Umbilical cord (tissue), 2 donors: ENCODE measurements around the gene NFIA. TPM values are rescaled to one million over a fixed set of nuclear protein-coding genes. Genes with fewer than 3 reads are reported as not detected.
A peak's percentile ranks its signal among the peaks of the same experiment; 100 is the strongest.

Source experiments
- DNase-seq: peaks from one replicate; pipeline ENCODE4 v3.0.0-alpha.2; 2015; ENCODE audit warnings: low spot score
- total RNA-seq: library from RNA; depleted of rRNA; stranded (reverse); fragments of >200 nt; gene quantifications from one replicate; pipeline ENCODE4 v1.2.3, GENCODE V29; 2014; ENCODE audit warnings: low replicate concordance; ENCODE audit not compliant: insufficient read depth

NFIA gene
- total RNA-seq, 1 donor from 2014 or later, result 23.6 TPM

- no peak for DNase-seq
Observed at GRCh38 chr1:61330571-61330970, 248.2 kb downstream of the NFIA start.

GRCh38 chr1:61332196-61332753 lies 249.9 kb downstream of the NFIA start:
- no peak for DNase-seq

DNA sequence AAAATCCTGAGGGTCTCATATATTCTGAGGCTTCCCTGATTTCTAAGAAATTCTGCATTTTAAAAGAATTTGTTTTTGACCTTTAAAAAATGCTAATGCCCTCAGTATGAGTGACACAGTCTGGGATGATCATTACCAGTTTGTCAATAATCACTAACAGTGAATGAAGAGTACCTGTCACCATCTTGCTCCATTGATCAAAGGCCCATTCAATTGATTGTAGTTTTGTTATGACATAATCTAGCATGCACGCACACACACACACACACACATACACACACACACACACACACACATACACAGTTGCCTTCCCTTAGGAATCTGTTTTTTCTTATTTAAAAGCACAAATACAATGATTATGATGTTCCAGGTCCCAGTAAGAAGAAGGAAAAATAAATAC lies 250.4 kb downstream of the NFIA start:
- no peak for DNase-seq

- DNase-seq, result peak; percentile 89
Observed at GRCh38 chr1:61334718-61335589, 252.6 kb downstream of the NFIA start.

GRCh38 chr1:61337037-61337436 lies 254.7 kb downstream of the NFIA start:
- DNase-seq, result no peak

- DNase-seq, result peak; percentile 61
Observed at GRCh38 chr1:61337441-61337951, 255.1 kb downstream of the NFIA start.

- DNase-seq, result peak; percentile 88
Observed at GRCh38 chr1:61337981-61338848, 255.9 kb downstream of the NFIA start.

DNA sequence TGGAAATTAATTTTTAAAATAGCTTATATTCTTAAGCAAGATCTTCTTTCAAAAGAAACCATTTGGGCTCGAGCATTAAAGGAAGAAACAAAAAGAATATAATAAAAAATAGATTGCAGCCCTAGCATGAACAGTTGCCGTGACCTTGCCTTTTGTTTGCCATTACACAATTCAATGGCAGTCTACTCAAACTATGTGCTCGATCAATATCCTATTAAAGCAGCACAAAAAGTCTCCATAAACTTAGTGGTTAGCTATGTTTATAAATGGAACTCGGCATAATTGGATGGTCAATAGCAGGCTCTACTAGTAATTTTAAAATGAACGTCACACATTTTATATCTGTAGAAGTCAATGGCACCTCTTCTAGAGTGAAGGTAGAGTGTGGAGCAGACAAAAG lies 256.5 kb downstream of the NFIA start:
- no peak for DNase-seq

DNA sequence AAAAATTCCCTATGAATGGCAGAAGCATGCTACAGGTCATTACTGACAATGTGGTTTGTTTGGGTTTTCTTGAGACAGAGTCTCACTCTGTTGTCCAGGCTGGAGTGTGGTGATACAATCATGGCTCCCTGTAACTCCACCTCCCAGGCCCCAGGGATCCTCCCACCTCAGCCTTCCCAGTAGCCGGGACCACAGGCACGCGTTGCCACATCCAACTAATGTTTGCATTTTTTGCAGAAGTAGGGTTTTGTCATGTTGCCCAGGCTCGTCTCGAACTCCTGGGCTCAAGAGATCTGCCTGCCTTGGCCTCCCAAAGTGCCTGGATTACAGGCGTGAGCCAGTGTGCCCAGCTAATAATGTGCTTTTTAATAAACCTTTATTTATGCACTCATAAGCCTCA lies 259.1 kb downstream of the NFIA start:
- DNase-seq, result no peak

DNA sequence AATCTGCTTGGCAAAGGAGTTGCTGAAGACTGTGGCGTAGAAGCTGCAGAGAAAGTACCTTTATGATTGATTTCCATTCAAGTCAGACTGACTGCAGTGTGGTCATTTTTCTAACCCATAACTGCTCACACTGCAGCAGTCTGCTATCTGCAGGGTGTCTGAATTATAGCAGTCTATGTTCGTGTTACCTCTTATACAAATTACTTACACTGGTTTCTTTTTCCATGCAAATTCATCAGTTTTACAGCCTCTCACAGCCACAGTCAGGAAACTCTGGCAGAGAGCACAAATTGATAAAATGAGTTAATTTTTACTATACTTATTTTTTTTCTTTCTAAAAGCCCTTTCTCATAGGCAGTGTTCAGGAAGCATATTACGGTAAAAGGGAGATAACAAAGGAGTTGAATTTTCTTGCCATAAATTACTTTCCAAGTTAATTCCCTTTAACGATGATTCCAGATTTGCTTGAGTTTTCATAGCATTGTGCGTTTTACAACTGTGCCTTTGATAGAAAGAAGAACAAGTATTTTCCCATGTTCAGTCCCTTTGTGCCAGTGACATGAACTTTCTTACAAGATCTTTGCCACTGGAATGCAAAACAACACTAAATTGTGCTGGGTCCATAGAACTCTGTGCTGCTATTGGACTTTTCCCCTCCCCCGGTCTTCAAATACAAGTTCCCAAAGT lies 261.5 kb downstream of the NFIA start:
- DNase-seq, result peak; percentile 50

- DNase-seq, result no peak
Observed at GRCh38 chr1:61344696-61345095, 262.3 kb downstream of the NFIA start.

- no peak for DNase-seq
Observed at GRCh38 chr1:61348025-61348665, 265.8 kb downstream of the NFIA start.

DNA sequence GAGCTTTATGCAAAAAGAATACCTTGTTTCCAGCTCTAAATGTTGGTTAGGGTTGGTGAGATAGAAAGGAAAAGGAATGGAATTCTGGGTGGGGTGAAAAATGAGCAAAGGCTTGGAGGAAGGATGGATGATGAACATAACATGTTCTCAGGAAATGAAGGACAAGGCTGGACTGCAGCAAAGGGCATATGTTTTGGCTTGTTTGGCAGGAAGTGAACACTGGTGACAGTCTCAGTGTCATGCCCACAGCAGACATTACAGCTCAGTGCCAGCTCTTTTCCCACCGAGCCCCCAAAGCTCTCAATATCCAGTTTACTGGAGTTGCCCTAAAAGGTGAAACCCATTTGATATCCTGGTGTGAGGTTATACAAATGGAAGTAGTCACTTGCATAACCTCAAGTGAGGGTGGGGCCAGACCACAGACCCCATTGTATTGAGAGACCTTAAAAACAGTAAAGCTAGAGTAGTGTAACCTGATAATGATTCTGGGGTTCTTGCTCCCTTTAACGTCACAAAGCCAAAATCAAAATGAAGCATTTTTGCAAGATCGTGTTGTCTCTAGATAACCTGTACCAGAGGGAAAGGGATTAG lies 270.6 kb downstream of the NFIA start:
- no peak for DNase-seq

DNA sequence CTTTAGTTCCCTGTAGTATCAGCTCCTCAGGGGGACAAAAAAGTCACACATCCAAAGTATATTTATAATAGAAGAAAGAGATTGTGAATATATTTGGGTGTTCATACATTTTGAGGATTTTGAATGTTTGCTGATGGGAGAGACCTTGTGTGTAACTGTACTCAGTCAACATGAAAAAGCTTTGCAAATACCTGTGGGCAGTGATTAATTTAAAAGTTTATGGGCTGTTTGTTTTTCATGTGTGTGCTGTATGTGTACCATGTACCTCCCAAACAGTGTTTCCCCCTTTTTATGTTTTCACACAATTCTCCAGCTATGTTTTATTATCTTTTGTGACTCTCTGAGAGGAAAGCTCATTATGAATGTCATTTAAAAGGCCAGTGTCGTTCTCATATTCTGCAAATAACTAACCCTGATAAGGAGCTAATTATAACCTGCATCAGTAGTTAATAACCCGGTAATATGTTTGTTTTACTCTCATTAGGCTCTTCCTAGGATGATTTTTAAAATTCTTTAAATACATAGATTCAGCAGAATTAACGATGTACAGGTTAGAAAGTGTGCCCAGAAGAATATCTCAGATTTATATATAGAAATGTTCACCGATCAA lies 271.5 kb downstream of the NFIA start:
- no peak for DNase-seq

DNA sequence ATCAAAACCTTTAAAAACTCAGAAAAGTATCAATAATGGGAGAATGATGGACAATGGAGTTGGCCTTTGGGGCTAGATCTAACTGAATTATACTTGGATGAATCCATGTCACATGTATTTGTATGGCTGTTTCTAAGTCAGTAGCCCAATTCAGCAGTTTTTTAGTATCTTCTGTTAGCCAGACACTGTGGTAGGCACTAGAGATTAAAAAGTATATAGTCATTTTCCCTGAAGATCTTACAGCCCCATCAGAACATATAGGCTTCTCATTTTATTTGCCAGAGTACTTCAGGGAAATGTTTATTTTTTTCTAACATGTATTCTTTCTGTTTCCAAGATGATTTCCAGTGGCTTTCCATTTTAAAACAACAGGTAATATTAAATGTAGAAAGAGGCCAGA lies 273.7 kb downstream of the NFIA start:
- no peak for DNase-seq

- DNase-seq, result no peak
Observed at GRCh38 chr1:61356995-61357394, 274.6 kb downstream of the NFIA start.

DNA sequence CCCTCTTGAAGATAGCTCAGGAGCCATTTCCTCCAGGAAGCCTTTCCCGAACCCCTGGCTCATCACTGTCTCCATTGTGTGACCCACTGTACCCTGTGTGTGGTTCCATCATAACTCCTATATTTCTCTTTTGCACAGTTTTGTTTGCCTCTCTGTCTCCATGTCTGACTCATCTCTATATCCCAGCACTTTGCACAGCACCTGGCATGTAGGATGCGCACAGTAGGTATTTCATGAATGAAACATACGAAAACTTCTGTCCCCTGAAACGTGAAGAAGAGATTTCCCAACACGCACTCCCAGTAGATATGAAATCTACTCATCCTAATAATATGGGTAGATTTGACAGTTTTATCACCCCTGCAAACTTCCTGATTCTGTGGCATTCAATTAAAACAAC lies 275.2 kb downstream of the NFIA start:
- DNase-seq, result no peak

DNA sequence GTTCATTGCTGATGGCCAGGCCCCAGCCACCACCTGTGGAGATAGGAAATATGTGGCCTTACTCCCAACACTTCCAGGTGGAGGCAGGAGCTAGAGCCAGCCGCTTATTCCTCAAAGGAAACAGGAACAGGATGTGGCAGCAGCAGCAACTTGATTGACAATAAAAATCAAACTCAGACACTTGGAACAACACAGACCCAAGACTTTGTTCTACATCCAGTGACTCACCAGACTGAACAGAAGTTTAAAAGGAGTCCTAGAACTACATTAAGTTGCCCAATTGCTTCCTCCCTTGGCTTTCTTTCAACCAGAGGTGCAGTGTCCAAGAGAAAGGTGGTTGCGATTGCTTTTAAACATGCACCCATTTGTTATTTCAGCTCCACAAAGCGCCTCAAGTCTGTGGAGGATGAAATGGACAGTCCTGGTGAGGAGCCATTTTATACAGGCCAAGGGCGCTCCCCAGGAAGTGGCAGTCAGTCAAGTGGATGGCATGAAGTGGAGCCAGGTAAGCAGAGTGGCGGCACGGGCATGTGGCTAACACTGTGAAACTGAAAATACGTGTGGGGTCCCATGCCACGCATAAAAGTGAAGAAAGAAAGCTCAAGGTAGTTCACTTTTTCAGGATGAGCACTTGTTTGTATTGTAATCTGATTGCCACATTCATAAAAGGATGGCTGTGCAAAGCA lies 276.6 kb downstream of the NFIA start:
- no peak for DNase-seq

DNA sequence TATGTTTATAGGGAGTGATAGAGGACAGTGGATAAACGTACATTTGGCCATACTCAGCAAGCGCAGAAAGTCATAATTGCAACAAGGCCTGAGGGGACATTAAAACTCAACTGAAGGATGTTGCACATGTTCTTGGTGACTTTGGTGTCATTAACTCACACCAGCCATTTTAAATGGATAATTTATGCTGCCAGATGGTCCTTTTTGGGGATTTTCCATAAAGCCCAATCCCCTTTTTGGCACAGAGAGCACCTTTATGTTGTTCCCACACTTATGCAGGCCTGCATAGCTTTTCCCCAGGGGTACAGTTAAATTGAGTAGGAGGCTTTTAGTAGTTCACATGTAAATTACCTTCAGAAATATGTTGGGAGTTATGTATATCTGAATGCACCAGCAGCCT lies 279.6 kb downstream of the NFIA start:
- DNase-seq, result no peak

GRCh38 chr1:61362351-61362750 lies 280.0 kb downstream of the NFIA start:
- peak; percentile 77 for DNase-seq
